GM23248 (cell line): ENCODE data around the gene VIM.

ENCODE experiments used
- EZH2 ChIP-seq: fragments of 200-600 bp; sonication (generic); IDR thresholded peaks from 2 replicates; pipeline ENCODE4 v1.6.1; 2018; ENCODE audit warnings: antibody characterized with exemption, mild to moderate bottlenecking; ENCODE audit not compliant: insufficient read depth, poor library complexity, severe bottlenecking
- EZH2phosphoT487 ChIP-seq: fragments of 200-600 bp; sonication (generic); IDR thresholded peaks from 2 replicates; pipeline ENCODE4 v1.6.1; 2018; ENCODE audit warnings: antibody characterized with exemption, moderate library complexity, mild to moderate bottlenecking, low read depth; ENCODE audit not compliant: insufficient read depth

- TF ChIP-seq EZH2 (no peak), EZH2phosphoT487 (no peak)
Measured at GRCh38 chr10:17181110-17181509, 46.9 kb upstream of the VIM start.
